Kidney capillary endothelial cell (primary cell): ENCODE measurements around the gene ERBIN.
"Not testable (repeated sequence)": the region's sequence is repeated elsewhere in the genome, so short reads cannot be mapped to it uniquely, and the experiment has no call there.

Source experiments
- DNase-seq: peaks from one replicate; pipeline ENCODE4 v3.0.0-alpha.2; 2018; ENCODE audit warnings: low spot score

The ERBIN gene

GRCh38 chr5:66009277-66009676, 82.9 kb downstream of the ERBIN start:
- DNase-seq, result no peak

GRCh38 chr5:66010476-66010875, 84.1 kb downstream of the ERBIN start:
- DNase-seq, result no peak

DNA sequence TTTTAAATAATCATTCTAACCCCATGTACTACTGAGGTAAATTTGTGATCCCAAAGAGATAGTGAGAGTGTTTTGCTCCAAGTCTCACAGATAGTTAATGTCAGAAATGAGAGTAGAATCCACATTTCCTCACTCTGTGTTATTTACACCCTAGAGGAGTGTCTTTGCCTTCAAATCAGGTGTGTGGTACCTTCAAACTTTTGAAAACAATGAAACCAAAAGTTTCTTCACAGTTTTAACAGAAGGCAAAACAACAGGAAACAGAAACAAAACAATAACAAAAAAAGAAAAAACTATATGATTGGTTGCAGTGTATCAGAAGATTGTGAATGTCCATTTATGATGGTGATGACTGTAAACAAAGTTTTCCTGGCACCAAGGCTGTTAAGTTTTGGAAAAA, 85.9 kb downstream of the ERBIN start:
- DNase-seq, result no peak

- DNase-seq, result no peak
Measured at GRCh38 chr5:66013397-66013796, 87.0 kb downstream of the ERBIN start.

DNA sequence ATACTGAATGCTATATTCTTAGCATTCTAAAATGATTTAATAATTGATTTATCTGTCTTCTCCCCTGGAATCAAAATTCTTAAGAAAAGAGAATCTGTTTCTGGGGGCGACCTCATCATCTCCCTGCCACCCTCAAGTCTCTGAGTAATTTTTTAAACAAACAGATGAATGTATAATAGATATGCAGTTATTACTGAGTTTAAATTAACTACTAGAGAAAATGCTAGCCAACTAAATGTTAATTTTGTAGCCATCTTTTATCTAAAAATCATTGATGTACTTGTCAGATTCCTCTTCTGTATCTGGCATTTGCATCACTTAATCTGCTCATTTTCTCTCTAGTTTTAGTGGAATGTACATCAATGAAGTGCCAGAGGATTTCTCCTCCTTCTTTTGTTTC, 87.5 kb downstream of the ERBIN start:
- no peak for DNase-seq

- no peak for DNase-seq
Measured at GRCh38 chr5:66015196-66015960, 89.0 kb downstream of the ERBIN start.

- no peak for DNase-seq
Measured at GRCh38 chr5:66021585-66021984, 95.2 kb downstream of the ERBIN start.

GRCh38 chr5:66039296-66039695, 112.9 kb downstream of the ERBIN start:
- DNase-seq, result no peak

DNA sequence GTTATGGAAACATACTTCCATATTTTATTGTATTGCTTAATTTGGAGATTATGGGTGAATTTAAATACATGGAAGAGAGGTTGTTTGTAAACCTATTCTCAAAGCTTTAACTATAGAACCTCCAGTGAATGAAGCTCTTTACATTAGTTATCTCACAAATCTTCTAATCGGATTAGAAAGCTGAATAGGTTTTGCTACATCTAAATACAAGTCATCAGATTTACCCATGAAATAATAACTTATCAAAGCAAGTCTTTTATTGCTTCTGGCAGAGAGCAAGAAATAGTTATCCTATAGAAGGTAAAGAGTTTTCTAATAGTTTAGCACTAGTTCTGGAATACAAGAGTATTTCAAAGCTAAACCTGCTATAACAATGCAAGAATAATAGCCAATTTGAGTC, 113.3 kb downstream of the ERBIN start:
- DNase-seq, result no peak

- no peak for DNase-seq
Measured at GRCh38 chr5:66041627-66042026, 115.3 kb downstream of the ERBIN start.

DNA sequence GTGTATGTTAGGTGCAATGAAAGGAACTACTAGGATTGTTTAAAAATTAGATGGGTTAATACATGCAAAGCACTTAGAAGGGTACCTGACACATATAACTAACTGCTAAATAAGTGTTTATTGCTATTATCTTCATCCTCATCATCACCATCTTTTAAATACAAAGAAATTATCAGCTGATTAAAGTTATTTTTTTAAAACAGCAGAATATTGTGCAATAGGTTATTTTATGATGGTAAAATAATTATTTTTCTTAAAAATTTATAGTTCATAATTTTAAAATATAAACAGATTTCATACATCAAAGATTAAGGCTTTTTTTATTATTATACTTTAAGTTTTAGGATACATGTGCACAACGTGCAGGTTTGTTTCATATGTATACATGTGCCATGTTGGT, 130.9 kb downstream of the ERBIN start:
- DNase-seq, result no peak

DNA sequence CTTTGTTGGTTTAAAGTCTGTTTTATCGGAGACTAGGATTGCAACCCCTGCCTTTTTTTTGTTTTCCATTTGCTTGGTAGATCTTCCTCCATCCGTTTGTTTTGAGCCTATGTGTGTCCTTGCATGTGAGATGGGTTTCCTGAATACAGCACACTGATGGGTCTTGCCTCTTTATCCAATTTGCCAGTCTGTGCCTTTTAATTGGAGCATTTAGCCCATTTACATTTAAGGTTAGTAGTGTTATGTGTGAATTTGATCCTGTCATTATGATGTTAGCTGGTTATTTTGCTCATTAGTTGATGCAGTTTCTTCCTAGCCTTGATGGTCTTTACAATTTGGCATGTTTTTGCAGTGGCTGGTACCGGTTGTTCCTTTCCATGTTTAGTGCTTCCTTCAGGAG, 134.9 kb downstream of the ERBIN start:
- not testable (repeated sequence) for DNase-seq

DNA sequence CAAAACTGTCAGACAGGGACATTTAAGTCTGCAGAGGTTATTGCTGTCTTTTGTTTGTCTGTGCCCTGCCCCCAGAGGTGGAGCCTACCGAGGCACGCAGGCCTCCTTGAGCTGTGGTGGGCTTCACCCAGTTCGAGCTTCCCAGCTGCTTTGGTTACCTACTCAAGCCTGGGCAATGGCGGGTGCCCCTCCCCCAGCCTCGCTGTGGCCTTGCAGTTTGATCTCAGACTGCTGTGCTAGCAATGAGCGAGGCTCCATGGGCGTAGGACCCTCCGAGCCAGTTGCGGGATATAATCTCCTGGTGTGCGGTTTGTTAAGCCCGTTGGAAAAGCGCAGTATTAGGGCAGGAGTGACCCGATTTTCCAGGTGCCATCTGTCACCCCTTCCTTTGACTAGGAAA, 136.7 kb downstream of the ERBIN start:
- DNase-seq, result not testable (repeated sequence)

DNA sequence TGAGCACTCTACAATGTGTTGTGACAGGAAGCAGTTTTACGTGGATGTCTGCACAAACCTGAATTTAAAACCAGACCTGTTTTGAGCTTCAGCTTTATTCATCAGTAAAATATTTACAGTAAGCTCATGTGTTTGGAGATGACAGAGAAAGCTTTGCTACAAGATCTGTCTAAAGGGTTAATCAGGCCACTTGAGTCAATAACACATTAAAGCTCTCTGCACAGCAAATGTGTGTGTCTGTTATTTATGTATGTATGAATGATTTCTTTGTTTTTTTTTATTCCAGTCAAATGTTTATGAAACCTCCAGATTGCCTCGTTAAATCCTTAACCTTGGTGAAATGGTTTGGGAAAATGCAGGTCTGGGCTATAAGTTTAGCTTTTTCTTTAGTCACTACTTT, 140.5 kb downstream of the ERBIN start:
- DNase-seq, result no peak

GRCh38 chr5:66072031-66072430, 145.7 kb downstream of the ERBIN start:
- no peak for DNase-seq

- DNase-seq, result no peak
Measured at GRCh38 chr5:66074901-66075300, 148.5 kb downstream of the ERBIN start.

DNA sequence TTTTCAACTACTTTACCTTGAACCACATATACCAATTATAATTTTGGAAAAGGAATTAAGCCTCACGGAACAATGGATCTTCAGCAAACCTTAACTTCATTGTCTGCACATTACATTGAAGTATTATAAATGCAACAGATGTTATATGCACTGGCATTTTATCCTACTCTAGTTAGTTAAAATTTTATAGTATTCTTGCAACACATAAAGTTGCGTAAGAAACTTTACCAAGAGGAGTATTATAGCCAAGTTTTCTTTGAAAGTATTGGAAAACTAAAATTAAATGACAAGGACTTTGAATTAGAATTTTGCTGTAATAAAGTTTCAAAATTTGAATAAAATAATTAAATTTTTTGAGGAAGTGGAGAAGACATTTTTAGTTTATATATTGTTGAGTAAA, 154.3 kb downstream of the ERBIN start:
- no peak for DNase-seq

- no peak for DNase-seq
Measured at GRCh38 chr5:66089384-66089783, 163.0 kb downstream of the ERBIN start.

- DNase-seq, result no peak
Measured at GRCh38 chr5:66100851-66101250, 174.5 kb downstream of the ERBIN start.

GRCh38 chr5:66113160-66113559, 186.8 kb downstream of the ERBIN start:
- DNase-seq, result peak; percentile 26

GRCh38 chr5:66118304-66118703, 191.9 kb downstream of the ERBIN start:
- DNase-seq, result no peak

- no peak for DNase-seq
Measured at GRCh38 chr5:66122379-66123034, 196.1 kb downstream of the ERBIN start.

DNA sequence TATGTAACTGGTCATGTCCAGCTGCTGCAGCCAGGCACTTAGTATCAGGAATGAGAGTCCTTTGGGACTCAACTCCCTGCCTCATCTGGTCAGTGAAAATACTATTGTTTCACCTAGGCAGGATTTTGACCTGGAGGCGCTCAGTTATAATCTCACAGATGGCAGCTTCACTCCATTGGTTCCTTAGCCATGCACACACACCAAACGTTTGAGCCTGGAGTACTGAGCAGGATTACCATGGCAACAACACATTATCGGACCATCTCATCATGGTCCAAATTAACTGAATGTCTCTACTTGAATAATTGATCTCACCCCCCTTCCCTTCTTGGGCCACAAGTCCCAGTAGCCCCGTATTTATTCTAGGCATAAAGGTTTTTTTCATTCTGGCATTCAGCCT, 202.8 kb downstream of the ERBIN start:
- DNase-seq, result no peak

- DNase-seq, result no peak
Measured at GRCh38 chr5:66130493-66130892, 204.1 kb downstream of the ERBIN start.
